ENCODE data around the gene SLC51A. TPM values are rescaled to one million over a fixed set of nuclear protein-coding genes. Genes with fewer than 3 reads are reported as not detected.

Gene SLC51A
- total and polyA plus RNA-seq, 8 donors, result 1.2 to 10.4 (median 7.9) TPM; not detected in 1

DNA sequence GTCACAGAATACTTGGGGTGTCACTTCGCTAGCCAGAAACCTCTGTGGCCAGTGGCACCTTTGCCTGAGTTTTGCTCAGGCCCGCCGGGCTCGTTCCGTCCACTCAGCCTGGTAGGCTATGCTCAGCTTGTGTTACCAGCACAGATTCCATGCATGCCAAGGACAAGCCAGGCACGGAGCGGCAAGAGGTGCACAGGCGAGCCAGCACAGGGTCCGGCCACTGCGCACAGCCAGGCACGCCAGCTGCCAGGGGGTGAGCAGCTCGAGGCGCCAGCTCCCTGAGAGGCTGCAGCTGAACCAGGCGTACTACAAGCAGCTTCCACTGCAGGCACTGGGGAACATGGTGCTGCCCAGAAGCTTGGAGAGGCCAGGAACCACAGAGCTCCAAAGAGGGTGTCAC lies 56.5 kb downstream of the SLC51A start:
- Histone ChIP-seq H3K27me3 (no peaks in the 10 kb centered on the region), H3K36me3 (peaks cover 0 to 49% of the 10 kb centered on the region in 2 donors), H3K27ac (no peak overlapping the region), H3K9me3 (no peaks in the 10 kb centered on the region), H3K4me1 (peaks cover 0 to 7% of the 10 kb centered on the region in 2 donors), H3K4me3 (no peak overlapping the region)
- DNase-seq (no peak), ATAC-seq (no peak)
- intact Hi-C loops (cut with DNase I), result no loop called here
- TF ChIP-seq, protein P1, sequence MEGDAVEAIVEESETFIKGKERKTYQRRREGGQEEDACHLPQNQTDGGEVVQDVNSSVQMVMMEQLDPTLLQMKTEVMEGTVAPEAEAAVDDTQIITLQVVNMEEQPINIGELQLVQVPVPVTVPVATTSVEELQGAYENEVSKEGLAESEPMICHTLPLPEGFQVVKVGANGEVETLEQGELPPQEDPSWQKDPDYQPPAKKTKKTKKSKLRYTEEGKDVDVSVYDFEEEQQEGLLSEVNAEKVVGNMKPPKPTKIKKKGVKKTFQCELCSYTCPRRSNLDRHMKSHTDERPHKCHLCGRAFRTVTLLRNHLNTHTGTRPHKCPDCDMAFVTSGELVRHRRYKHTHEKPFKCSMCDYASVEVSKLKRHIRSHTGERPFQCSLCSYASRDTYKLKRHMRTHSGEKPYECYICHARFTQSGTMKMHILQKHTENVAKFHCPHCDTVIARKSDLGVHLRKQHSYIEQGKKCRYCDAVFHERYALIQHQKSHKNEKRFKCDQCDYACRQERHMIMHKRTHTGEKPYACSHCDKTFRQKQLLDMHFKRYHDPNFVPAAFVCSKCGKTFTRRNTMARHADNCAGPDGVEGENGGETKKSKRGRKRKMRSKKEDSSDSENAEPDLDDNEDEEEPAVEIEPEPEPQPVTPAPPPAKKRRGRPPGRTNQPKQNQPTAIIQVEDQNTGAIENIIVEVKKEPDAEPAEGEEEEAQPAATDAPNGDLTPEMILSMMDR (IDR thresholded peaks at IDR 0.05), result no peak

DNA sequence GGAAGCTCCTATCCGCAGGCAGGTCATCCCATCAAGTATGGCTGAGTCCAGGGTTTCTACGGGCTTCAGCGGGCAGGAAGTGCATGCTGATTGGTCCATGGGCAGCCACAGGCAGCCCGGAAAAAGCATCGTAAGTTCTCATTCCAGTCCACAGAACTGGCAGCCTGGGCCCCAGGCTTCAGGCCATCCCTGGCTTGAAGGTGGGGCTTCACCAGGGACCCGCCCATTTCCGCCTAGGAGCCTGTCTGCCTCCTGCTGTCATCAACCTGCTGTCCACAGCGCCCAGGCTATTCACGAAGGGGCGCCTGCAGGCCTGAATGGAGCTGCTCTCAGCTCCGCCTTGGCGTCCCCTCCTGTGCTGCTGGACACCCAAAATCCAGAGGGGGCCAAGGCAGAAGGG lies 57.3 kb downstream of the SLC51A start:
- intact Hi-C loops (cut with DNase I), result no loop called here
- peak overlapping the region in 1 of 2 donors; percentile 43 for H3K27ac ChIP-seq

DNA sequence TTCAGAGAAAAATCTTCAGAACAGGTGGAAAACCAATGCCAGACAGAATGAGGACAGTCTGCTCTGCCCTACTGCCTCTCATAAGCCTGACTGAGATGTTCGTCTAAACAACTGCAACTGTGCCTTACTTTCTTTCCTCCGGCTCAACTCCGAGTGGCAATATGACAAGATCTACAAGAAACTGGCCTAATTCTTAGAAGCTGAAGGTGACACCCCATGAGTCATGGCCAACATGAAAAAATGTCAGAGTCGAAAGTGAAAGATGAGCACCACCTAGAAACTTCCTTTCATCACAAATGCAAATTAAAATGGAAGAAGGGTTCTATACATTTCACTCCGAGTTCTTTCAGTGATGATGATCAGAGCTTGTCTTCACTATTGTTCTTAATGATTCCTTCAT lies 58.3 kb downstream of the SLC51A start:
- ATAC-seq, result no peak
- Histone ChIP-seq H3K4me1 (peaks cover 0 to 25% of the 10 kb centered on the region in 2 donors), H3K27ac (peak overlapping the region in 1 of 2 donors; percentile 43)

More for the DNA sequence above, 57.3 kb downstream of the SLC51A start:
- DNase-seq, result no peak
- no peak for ATAC-seq
- Histone ChIP-seq H3K9me3 (no peaks in the 10 kb centered on the region), H3K27me3 (no peaks in the 10 kb centered on the region), H3K36me3 (peaks cover 0 to 41% of the 10 kb centered on the region in 2 donors), H3K4me3 (no peak overlapping the region), H3K4me1 (peaks cover 0 to 16% of the 10 kb centered on the region in 2 donors)
- TF ChIP-seq, protein P1 (IDR thresholded peaks at IDR 0.05), result no peak

DNA sequence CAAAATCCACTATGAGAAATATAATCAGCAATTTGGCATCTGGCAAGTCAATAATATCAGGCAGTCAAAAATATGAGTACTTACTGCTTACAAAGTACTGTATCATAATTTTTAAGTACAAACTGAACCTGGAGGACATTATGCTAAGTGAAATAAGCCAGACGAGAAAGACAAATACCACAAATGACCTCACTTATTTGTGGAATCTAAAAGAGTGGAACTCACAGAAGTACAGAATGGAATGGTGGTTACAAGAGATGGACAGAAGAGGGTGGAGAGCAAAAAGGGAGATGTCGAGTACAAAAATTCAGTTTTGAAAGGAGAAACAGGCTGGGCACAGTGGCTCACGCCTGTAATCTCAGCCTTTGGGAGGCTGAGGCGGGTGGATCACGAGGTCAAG lies 58.8 kb downstream of the SLC51A start:
- Histone ChIP-seq H3K4me3 (no peak overlapping the region), H3K27ac (no peak overlapping the region), H3K9me3 (no peaks in the 10 kb centered on the region), H3K4me1 (peaks cover 2 to 30% of the 10 kb centered on the region in 2 donors), H3K36me3 (peaks cover 0 to 26% of the 10 kb centered on the region in 2 donors), H3K27me3 (no peaks in the 10 kb centered on the region)
- DNase-seq (no peak), ATAC-seq (no peak)
- intact Hi-C loops (cut with DNase I), result no loop called here
- TF ChIP-seq, protein P1 (IDR thresholded peaks at IDR 0.05), result no peak

More for the DNA sequence above, 58.3 kb downstream of the SLC51A start:
- no peak overlapping the region for H3K4me3 ChIP-seq
- H3K27me3 ChIP-seq, result no peaks in the 10 kb centered on the region
- H3K36me3 ChIP-seq, result peaks cover 0 to 31% of the 10 kb centered on the region in 2 donors
- TF ChIP-seq, protein P1 (IDR thresholded peaks at IDR 0.05), result no peak
- H3K9me3 ChIP-seq, result no peaks in the 10 kb centered on the region
- intact Hi-C loops (cut with DNase I), result no loop called here
- DNase-seq, result no peak

DNA sequence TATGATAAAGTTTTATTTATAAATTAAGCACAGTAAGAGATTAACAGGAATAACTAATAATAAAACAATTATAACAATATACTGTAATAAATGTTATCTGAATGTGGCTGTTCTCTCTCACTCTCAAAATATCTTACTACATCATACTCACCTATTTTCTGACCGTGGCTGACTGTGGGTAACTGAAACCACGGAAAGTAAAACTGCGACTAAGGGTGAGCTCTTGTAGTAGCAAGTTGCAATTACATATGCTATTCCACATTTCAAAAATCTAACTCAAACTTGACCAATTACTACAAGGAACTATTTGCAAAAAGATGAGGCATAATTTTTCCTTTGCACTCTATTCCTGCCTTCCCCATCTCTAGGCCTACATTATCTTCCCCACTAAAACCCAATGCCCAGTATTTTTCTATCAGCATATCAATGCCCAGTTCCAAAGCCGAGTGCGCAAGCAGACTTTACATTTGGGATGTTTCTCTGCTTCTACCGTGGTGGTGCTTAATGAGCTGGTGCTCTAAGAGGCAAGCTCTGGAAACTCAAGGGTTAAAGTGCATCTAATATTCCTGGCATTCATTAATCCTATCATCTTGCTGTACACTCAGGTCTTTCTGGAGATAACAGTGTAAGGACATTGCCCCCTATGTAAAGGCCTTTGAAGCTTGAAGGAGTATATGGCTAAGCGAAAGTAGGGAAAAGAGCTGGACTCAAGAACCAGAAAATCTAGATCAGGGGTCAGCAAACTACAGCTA lies 64.5 kb downstream of the SLC51A start:
- TF ChIP-seq, protein P1 (IDR thresholded peaks at IDR 0.05), result no peak
- peaks cover 3 to 72% of the 10 kb centered on the region in 2 donors for H3K4me1 ChIP-seq
- DNase-seq (no peak), ATAC-seq (no peak)
- H3K27ac ChIP-seq, result no peak overlapping the region
- H3K4me3 ChIP-seq, result no peak overlapping the region
- H3K27me3 ChIP-seq, result no peaks in the 10 kb centered on the region
- no peaks in the 10 kb centered on the region for H3K9me3 ChIP-seq
- H3K36me3 ChIP-seq, result no peaks in the 10 kb centered on the region
- intact Hi-C loops (cut with DNase I), result no loop called here

All from left lung (tissue), 10 donors.